GM13977 (cell line): ENCODE results near the gene NSUN6.
A peak's percentile ranks its signal among the peaks of the same experiment; 100 is the strongest.

ENCODE experiments used
- DNase-seq: peaks from one replicate; pipeline ENCODE4 v3.0.0; 2012; ENCODE audit warnings: low spot score
- CTCF ChIP-seq: IDR thresholded peaks from 2 replicates; pipeline ENCODE4 v1.5.1; 2012; ENCODE audit warnings: mild to moderate bottlenecking, control low read depth; ENCODE audit not compliant: insufficient read depth; ENCODE audit errors: extremely low read depth, missing control alignments
- in situ Hi-C: fragments of 300-500 bp; cut with MboI; formaldehyde crosslinking; loops from one replicate; pipeline ENCODE4 v1.12.0; 2022; ENCODE audit warnings: low sequenced_read_pairs, low pct_unique_long_range_greater_than_20kb, mixed read lengths, inconsistent platforms; ENCODE audit not compliant: unreplicated experiment

Gene NSUN6

GRCh38 chr10:18659819-18660535, 8.6 kb upstream of the NSUN6 start:
- peak; percentile 27 for DNase-seq
- TF ChIP-seq CTCF: no peak
- in situ Hi-C loops: loop anchor here (25.0 kb wide), 1 partner anchor 998 kb away; no protein-coding TSS in a partner anchor

DNA sequence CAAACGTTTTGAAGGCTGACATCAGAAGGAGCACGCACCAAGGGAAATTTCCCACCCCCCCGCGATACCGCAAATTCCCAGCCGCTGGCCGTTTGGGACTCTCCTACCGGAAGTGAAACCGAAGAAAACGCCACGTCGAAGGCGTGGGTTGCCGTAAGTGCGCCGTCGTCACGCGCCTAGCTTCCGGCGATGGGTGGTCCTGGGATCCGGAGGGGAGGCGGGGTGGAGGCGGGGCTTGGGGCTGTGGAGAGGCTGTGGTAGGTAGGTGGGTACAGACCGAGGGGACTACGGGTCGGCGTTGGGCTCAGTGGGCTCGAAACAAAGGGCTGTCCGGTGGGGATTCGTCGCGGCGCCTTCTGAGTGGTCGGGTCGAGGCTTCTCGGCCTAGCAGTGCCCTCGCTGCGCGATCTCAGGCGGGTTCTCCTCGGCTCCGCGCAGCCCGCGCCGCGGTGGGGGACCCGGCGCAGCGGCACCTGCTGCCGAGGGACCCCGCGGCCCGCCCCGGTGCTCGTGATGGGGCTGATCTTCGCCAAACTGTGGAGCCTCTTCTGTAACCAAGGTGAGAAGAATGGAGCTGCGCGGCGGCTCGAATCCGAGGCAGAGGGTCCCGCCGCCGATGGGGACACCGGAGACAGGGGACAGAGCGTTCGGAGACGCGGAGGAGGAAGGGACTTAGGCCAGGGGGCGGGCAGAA, 7.9 kb upstream of the NSUN6 start, which contains the start of gene ARL5B:
TSS of gene ARL5B (plus strand) at position 307 of the 694 bp plus-strand sequence. CDS start at position 514, 207 bp downstream.
- in situ Hi-C loops: loop anchor here (25.0 kb wide), 1 partner anchor 997 kb away; no protein-coding TSS in a partner anchor
- TF ChIP-seq CTCF: no peak
- peak; percentile 94 for DNase-seq

DNA sequence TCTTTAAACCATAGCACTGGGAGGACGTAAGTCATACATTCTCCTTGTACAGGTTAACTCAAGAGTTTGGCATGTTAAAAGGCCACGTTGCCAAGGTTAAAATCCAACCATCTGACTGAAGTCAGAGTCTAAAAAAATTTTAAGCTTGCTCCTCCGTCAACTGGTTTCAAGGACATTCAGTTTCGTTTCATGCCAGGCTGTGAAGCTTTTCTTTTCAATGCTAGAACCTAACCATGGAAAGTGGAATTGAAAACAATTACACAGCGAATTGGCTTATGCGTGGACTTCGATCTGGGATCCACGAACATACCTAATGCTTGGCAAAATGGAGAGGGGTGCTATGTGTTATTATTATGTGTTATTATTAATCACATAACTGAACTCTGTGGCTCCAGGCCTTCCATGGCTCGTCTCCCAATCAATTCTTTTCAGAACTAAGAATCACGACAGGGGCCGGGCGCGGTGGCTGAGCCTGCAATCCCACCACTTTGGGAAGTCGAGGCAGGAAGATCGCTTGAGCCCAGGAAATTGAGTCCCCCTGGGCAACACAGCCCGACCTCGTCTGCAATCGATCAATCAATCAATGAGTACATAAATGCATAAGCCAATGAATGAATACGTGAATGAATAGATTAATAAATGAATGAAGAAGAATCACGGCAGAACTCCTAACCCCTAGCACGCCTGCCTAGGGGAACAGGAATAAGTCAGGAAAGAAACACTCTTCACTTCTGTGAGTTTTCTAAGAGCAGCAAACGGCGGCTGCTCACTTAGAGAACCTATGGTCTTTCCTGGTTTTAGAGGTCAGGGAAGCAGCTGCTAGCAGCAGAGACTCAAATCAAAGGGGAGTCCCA, 7.1 kb upstream of the NSUN6 start:
- no peak for DNase-seq
- no peak for TF ChIP-seq CTCF
- in situ Hi-C loops: loop anchor here (25.0 kb wide), 1 partner anchor 996 kb away; no protein-coding TSS in a partner anchor

- DNase-seq: no peak
- in situ Hi-C loops: loop anchor here (25.0 kb wide), 1 partner anchor 994 kb away; no protein-coding TSS in a partner anchor
- no peak for TF ChIP-seq CTCF
Observed at GRCh38 chr10:18656724-18657123, 5.3 kb upstream of the NSUN6 start.

- no peak for TF ChIP-seq CTCF
- DNase-seq: no peak
- in situ Hi-C loops: loop anchor here (25.0 kb wide), 1 partner anchor 991 kb away; no protein-coding TSS in a partner anchor
Observed at GRCh38 chr10:18653112-18653511, 1.7 kb upstream of the NSUN6 start.
